DOHH2 (cell line): ENCODE results near the gene REST.

Experiments
- CTCF ChIP-seq: fragments of 200-600 bp; sonication (generic); IDR thresholded peaks from one replicate; pipeline ENCODE4 v1.5.1; 2014; ENCODE audit warnings: antibody characterized with exemption, mild to moderate bottlenecking, low read depth, low read length; ENCODE audit not compliant: poor library complexity, severe bottlenecking
- EZH2phosphoT487 ChIP-seq: fragments of 200-600 bp; sonication (generic); IDR thresholded peaks from 2 replicates; pipeline ENCODE4 v1.6.1; 2017; ENCODE audit warnings: borderline replicate concordance, mild to moderate bottlenecking, antibody characterized with exemption, low read length, moderate library complexity, mixed read lengths

GRCh38 chr4:56909086-56909894 lies 1.6 kb downstream of the REST start:
- TF ChIP-seq CTCF (no peak), EZH2phosphoT487 (no peak)
